ENCODE results near the gene PROK2. TPM values are rescaled to one million over a fixed set of nuclear protein-coding genes. Genes with fewer than 3 reads are reported as not detected.

The PROK2 gene, protein sequence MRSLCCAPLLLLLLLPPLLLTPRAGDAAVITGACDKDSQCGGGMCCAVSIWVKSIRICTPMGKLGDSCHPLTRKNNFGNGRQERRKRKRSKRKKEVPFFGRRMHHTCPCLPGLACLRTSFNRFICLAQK
- not detected in 2 replicates for total RNA-seq

DNA sequence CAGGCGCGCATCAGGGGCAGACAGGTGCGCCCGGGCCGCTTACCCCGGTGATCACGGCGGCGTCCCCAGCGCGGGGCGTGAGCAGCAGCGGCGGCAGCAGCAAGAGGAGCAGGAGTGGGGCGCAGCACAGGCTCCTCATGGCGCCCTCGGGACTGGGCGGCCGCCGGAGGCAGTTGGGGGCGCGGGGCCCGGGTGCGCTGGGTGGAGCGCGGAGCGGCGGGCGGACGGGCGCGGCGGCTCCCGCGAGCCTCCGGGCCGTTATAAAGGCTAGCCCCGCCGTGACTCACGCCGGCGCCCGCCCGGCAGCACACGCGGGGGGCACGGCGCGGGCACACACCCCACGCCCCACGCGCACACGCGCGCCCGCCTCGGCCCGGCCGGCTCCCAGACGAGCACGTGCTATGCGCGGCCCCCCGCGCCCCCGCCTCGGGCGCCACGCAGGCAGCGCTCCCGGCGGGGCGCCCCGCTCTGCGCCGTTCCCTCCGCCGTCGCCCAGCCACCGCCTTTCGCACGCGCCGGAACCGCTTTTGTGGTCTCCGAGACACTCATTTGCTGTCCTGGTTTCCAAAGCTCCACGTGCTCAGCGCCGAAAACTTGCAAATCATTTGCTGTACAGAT, at the start of gene PROK2:
Gene PROK2 (minus strand): TSS at position 235 of the 618 bp plus-strand sequence. CDS start 96 bp downstream, at position 139.

DNA sequence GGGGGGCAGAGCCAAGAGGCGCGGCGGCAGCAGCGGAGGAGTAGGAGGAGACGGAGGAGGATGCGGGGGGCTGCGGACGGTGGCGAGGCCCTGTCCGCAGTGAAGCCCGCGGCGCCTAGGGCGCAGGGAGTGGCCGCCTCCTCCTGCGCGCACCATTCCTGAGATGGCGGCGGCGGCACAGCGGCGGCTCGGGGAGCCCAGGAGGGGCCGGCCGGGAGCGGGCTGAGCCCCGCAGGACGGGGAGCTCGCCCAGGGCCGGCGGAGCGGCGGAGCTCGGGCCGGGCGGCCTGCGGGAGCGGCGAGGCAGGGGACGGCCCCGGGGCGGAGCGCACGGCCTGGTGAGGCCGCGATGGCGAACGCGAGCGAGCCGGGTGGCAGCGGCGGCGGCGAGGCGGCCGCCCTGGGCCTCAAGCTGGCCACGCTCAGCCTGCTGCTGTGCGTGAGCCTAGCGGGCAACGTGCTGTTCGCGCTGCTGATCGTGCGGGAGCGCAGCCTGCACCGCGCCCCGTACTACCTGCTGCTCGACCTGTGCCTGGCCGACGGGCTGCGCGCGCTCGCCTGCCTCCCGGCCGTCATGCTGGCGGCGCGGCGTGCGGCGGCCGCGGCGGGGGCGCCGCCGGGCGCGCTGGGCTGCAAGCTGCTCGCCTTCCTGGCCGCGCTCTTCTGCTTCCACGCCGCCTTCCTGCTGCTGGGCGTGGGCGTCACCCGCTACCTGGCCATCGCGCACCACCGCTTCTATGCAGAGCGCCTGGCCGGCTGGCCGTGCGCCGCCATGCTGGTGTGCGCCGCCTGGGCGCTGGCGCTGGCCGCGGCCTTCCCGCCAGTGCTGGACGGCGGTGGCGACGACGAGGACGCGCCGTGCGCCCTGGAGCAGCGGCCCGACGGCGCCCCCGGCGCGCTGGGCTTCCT, 31.0 kb downstream of the PROK2 start, which contains the start of gene GPR27:
Gene GPR27 (plus strand): TSS at position 155 of the 909 bp plus-strand sequence. CDS start 195 bp downstream, at position 350.

DNA sequence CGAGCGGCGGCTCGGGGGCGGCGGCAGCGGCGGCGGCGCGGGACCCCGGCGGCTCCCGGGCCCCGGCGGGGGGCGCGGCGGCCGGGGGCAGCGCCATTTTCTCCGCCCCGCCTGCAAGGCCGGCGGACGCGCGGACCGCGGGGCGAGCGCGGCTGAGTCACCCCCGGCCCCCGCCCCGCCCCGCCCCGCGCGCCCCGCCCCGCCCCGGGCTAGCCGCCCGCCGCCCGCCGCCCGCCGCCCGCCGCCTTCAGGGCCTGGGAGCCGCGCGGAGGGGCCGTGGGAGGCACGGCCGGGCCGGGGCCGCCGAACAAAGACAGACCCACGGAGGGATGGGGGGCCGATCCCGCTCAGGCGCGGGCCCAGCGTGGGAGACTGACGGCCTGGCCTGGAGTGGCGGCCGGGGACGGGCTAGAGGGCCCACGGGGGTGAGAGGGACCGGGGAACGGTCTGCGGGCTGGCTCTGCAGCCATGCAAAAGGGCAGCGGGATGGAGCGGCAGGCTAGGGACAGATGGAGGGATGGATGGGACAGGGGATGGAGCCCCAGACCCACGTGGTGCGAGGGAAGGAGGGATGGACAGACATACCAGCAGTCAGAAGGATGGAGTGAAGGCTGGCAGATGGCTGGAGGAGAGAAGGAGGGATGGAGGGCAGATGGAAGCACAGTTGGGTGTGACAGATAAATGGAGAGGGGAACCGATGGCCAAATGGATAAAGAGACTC, 59.5 kb downstream of the PROK2 start, which contains the start of gene EIF4E3:
Gene EIF4E3 (minus strand): TSS at position 132 of the 721 bp plus-strand sequence. CDS start 35 bp downstream, at position 97.

Other genes starting within 250 kb of the PROK2 start
- gene FOXP1, start 201.4 kb downstream of the PROK2 start, total RNA-seq, result 67.3 and 69.9 TPM in 2 replicates
- gene EIF4E3, start 59.7 kb downstream of the PROK2 start, total RNA-seq, result 1.2 and 2.2 TPM in 2 replicates
- gene GPR27, start 31.3 kb downstream of the PROK2 start, total RNA-seq, result 0.11 and 0.12 TPM in 2 replicates